ENCODE data around the gene MAB21L4. TPM values are rescaled to one million over a fixed set of nuclear protein-coding genes. Genes with fewer than 3 reads are reported as not detected.

MAB21L4 gene
- total RNA-seq, 6 experiments from 2014 or later: 3.7 to 17.0 (median 5.2) TPM

GRCh38 chr2:240928476-240929363 lies 32.8 kb upstream of the MAB21L4 start:
- ATAC-seq: no peak
- no peaks in the 10 kb centered on the region for H3K36me3 ChIP-seq
- no peaks in the 10 kb centered on the region for H3K9me3 ChIP-seq
- H3K4me3 ChIP-seq: no peak overlapping the region
- DNase-seq: no peak
- intact Hi-C loops (cut with DNase I): no loop called here
- WGBS (ENCODE audit: insufficient coverage, low coverage, low lambda C conversion rate, missing lambda C conversion rate): 79% methylated on average over 9 of the region's 24 CpGs
- no peak overlapping the region for H3K27ac ChIP-seq
- no peaks in the 10 kb centered on the region for H3K4me1 ChIP-seq
- TF ChIP-seq POLR2A (IDR thresholded peaks at IDR 0.05) (no peak), CTCF (IDR thresholded peaks at IDR 0.05) (no peak)
- H3K27me3 ChIP-seq: no peaks in the 10 kb centered on the region

GRCh38 chr2:240927390-240927781 lies 31.4 kb upstream of the MAB21L4 start:
- Histone ChIP-seq H3K27ac (no peak overlapping the region), H3K36me3 (no peaks in the 10 kb centered on the region), H3K9me3 (no peaks in the 10 kb centered on the region), H3K27me3 (no peaks in the 10 kb centered on the region), H3K4me1 (no peaks in the 10 kb centered on the region), H3K4me3 (no peak overlapping the region)
- WGBS (ENCODE audit: insufficient coverage, low coverage, low lambda C conversion rate, missing lambda C conversion rate): 85% methylated on average over 7 of the region's 7 CpGs
- DNase-seq (no peak), ATAC-seq (no peak)
- TF ChIP-seq POLR2A (IDR thresholded peaks at IDR 0.05): no peak
- intact Hi-C loops (cut with DNase I): no loop called here

- DNase-seq (peak in 2 of 3 donors; percentile 18 to 28), ATAC-seq (peak in 1 of 4 donors; percentile 18)
- H3K4me3 ChIP-seq: no peak overlapping the region
- intact Hi-C loops (cut with DNase I): no loop called here
- H3K27me3 ChIP-seq: no peaks in the 10 kb centered on the region
- H3K36me3 ChIP-seq: no peaks in the 10 kb centered on the region
- no peak for TF ChIP-seq CTCF (IDR thresholded peaks at IDR 0.05)
- no peak for TF ChIP-seq POLR2A (IDR thresholded peaks at IDR 0.05)
- 52% methylated on average over 17 of the region's 38 CpGs for WGBS (ENCODE audit: insufficient coverage, low coverage, low lambda C conversion rate, missing lambda C conversion rate)
- no peak overlapping the region for H3K27ac ChIP-seq
- no peaks in the 10 kb centered on the region for H3K9me3 ChIP-seq
- no peaks in the 10 kb centered on the region for H3K4me1 ChIP-seq
Measured at GRCh38 chr2:240926516-240927389, 30.8 kb upstream of the MAB21L4 start.

- Histone ChIP-seq H3K27ac (no peak overlapping the region), H3K27me3 (no peaks in the 10 kb centered on the region), H3K4me3 (no peak overlapping the region), H3K4me1 (no peaks in the 10 kb centered on the region), H3K9me3 (no peaks in the 10 kb centered on the region), H3K36me3 (no peaks in the 10 kb centered on the region)
- peak; percentile 16 to 52 (median 40) for DNase-seq
- intact Hi-C loops (cut with DNase I): no loop called here
- no CpG with 5 or more reads among the region's 29 CpGs for WGBS (ENCODE audit: insufficient coverage, low coverage, low lambda C conversion rate, missing lambda C conversion rate)
- ATAC-seq: peak; percentile 17 to 49 (median 28)
- TF ChIP-seq CTCF (IDR thresholded peaks at IDR 0.05): no peak
- TF ChIP-seq POLR2A (IDR thresholded peaks at IDR 0.05): no peak
Measured at GRCh38 chr2:240925568-240926515, 29.9 kb upstream of the MAB21L4 start.
